ENCODE measurements around the gene PPP6R1. TPM values are rescaled to one million over a fixed set of nuclear protein-coding genes. Genes with fewer than 3 reads are reported as not detected.

Gene PPP6R1
- polyA plus RNA-seq, 4 donors: 38.9 to 50.9 (median 44.2) TPM

DNA sequence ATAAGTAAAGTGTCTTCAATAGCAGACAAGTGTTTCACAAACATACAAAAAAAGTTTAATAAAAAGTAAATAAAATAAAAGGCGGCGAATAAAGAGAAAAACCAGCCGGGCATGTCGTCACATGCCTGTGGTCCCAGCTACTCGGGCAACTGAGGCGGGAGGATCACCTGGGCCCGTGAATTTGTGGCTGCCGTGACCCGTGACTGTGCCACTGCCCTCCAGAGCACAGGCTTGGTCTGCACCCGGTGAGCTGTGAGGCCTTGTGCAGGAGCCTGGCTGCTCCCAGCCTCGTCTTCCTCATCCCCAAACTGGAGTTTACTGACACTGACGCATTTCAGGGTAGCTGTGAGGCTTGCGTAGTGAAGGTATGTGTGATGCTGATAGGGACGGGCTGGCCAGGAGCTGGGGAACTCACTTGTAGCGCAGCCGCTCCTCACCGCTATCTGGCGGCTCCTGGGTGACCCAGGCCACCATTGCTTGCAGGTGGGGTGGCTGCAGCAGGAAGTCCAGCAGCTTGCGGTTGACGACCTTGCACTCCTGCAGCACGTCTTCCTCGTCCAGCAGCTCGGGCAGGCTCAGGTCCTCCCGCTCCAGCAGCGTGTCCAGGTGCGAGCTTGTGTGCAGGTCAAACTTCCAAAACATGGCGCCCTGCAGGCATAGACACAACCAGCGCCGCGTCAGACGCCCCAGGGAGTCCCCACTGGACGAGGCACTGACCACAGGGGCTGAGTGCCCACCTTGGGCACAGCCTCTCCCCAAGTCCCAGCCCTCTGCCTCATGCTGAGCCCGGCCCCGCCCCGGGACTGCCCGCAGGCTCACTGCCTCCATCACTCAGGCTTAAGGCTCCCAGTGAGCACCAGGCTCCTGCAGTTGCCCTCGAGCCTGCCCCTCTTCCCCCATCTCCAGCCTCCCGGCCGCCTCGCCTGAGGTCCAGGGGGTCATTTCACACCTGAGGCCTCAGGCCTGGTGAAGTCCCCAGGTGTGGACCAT is 12.1 kb downstream of the PPP6R1 start:
- no peak for DNase-seq (ENCODE audit: low read depth in 4 of 4, low spot score in 3 of 4)

DNA sequence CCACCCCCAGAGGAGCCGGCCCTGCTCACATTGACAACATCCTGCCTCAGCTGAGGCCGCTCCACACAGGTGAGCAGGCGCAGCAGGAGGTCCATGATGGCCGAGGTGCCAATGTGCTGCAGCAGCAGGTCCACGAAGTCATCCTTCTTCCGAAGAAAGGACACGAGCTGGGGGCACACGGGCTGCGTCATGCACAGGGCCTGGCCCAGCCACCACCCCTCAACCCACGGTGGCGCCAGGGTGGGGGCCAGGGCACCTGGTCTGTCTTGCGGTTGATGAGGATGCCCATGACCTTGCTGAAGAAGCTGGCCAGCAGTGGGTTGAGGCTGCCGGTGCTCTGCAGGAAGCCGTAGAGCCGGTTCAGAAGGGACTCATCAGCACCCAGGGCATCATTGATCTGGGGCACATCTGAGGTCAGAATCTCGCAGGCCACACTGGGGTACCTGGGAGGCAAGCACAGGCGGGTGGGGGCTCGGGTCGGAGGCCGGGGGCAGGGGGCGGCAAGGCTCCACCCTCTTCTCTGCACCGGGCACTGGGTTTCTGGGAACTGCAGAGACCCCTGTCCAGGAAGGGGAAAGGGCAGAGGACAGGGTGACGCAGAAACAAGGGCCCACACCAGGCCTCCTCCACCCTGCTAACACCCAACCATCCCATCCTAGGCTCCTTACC is 13.4 kb downstream of the PPP6R1 start:
- no peak for DNase-seq (ENCODE audit: low read depth in 4 of 4, low spot score in 3 of 4)

DNA sequence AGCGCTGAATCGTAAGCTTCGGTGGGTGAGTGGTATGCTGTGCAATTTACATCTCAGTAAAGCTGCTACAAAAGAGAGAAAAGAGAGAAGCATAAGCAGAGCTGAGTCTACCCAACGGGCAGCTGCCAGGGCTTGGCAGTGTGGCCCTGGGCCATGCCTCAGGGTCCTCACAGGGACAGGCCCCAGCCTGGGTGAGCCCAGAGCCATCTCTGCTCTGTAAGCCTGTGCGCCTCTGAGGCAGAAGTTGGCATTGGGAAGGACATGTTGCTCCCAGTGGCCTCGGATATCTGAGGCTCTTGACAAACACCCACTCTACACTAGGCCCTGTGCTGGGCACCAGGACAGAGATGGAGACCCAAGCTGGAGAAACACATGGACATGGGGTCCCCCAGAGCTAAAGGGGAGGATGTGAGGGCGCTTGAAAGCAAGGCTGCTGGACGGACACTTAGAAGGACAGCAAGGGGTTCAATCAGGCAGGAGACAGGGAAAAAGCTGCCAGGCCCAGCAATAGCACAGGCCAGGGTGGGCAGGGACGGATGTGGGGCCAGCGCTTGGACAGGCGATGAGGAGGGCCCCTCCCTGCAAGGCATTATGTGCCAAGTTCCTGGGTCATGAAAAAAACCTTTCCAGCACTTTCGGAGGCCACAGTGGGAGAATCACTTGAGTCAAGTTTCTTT is 14.7 kb downstream of the PPP6R1 start:
- DNase-seq (ENCODE audit: low read depth in 4 of 4, low spot score in 3 of 4): no peak

DNA sequence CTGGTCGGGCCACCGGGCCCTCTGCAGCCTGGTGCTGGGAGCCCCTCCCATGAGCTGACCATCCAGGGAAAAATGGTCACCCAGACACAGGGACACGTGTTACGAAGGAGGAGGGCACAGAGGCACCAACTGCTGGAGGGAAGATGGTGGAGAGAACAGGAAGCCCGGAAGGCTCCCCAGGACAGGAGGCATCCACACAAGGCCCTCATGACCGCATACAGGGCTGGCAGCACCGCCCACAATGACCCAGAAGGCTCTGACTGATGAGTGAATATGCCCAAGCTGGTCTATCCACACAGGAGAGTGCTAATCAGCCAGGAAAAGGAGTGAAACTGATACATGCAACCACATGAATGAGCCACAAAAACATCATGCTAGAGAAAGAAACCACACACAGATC is 16.3 kb downstream of the PPP6R1 start:
- no peak for DNase-seq (ENCODE audit: low read depth in 4 of 4, low spot score in 3 of 4)

DNA sequence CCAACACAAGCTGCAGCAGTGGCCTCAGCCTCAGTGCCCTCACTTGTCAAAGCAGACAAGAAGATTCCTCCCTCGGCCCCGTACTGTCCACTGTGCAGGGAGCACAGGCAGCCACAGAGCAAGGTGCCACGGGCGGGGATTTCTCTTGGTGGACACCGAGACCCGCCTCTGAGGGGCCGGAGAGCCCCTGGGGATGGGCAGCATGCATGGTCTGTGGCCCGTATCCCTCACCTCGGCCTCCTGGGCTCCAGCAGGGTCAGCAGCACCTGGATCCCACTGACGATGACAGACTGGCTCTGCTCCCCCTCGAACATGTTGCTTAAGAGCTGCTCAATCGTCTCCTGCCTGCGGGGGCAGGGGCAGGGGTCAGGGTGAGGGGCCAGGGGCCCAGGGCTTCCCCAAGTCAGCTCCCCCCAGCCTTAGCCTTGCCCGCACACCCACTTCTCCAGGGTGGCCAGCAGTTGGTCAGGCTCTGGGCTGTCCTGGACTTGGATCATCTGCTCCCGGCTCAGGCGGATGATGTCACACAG is 16.8 kb downstream of the PPP6R1 start:
- DNase-seq (ENCODE audit: low read depth in 4 of 4, low spot score in 3 of 4): no peak

DNA sequence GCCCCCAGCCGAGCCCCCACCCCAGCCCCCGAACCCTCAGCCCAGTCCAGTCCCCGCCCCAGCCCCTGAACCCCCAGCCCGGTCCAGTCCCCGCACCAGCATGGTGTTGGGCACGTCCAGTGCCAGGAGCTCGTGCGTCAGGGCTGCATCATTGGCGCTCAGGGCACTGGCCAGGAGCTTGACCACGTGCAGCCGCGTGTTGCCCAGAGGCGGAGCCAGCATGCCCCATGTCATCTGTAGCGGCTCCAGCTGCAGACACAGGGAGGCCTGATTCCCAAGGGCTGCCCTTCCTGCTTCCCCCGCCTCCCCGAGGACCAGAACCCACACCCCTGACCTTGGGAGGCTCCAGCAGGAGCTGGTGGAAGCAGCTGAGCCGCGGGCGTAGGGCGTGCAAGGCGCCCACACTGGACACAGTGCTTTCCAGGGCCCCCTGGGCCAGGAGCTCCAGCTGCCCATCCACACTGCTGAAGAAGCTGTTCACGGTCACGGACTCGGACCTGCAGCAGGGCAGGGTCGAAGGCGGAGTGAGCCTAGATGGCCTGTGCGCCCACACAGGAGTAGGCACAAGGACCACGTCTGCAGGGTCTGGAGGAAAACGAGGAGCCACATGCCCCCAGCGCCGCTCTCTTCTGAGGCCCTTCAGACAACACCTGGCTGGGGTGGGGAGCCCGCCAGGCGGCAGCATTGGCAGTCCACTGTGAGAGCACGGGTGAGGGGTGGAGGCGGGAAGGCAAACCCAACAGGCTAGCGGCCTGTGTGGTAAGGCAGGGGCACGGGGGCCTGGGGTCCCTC is 17.5 kb downstream of the PPP6R1 start:
- no peak for DNase-seq (ENCODE audit: low read depth in 4 of 4, low spot score in 3 of 4)

DNA sequence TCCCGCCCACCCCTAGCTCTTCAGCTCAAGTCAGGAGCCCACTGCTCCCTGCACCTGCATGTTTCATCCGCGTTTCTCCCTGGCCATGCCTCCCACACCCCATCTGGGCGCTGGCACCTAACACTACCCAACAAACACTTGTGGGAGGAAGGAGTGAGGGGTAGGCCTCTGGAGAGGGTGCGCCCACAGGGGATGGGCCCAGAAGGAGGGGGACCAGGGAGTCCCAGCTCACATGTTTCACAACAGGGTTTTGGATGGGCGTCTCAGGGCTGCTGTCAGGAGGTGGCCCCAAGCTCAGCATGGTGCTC is 18.1 kb downstream of the PPP6R1 start:
- no peak for DNase-seq (ENCODE audit: low read depth in 4 of 4, low spot score in 3 of 4)

DNA sequence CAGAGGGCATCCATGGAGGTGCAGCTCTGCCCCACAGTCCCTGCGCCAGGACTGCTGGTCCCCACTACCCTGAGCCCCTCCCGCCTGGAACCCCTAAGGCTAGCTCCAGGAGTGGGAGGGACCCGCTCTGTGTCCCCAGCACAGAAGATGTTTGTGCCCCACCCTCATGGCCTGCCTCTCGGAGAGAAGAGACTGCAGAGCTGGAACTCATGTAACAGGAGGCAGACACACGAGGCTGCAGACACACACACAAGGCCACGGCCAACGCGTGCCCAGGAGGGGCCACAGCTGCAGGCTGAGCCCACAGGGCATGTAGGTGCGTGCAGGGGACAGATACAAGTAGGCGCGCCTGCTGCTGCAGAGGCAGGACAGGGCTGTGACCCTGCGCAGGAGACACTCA is 19.8 kb downstream of the PPP6R1 start:
- DNase-seq (ENCODE audit: low read depth in 4 of 4, low spot score in 3 of 4): no peak

DNA sequence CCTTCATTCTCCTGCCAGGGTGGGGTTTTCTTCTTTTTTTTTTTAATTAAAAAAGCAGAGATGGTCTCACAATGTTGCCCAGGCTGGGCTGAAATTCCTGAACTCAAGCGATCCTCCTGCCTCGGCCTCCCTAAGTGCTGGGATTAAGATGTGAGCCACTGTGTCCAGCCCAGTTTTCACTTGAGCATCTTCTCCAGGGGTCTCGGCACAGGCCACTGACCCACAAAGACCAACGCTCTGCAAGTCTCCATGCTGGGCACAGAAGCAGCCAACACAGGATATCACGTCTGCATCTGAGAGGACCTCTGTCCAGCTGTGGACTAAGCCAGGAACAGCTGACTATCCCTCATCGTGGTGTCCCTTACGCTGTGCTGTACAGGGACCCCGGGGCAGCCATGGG is 20.8 kb downstream of the PPP6R1 start:
- no peak for DNase-seq (ENCODE audit: low read depth in 4 of 4, low spot score in 3 of 4)

DNA sequence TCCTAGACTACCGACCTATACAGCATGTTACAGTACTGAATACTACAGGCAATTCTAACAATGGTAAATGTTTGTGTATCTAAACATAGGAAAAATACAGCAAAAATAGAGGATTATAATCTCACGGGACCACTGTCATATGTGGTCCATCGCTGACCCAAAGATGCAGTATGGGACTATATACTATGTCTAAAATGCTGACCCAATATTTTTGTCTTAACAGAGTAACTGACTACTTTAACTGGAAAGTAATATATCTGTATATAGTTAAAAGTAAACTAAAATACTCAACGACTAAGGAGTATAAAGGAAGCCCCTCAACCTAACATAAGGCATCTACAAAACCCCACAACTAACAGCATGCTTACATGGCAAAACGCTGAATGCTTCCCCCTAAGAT is 25.8 kb downstream of the PPP6R1 start:
- no peak for DNase-seq (ENCODE audit: low read depth in 4 of 4, low spot score in 3 of 4)

DNA sequence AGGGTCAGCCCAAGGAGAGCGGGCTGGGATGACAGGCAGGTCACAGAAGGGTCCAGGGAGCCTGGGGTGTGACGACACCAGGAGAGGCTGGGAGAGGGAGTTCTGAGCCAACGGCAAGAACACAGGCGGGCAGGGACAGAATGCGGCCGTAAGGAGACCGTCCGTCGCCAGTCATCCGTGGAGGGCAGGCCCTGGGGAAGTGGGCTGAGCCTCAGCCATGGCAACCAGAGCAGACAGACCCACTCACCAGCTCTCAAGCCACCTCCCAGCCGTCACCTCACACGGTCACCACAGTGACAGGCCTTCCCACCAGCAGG is 26.6 kb downstream of the PPP6R1 start:
- no peak for DNase-seq (ENCODE audit: low read depth in 4 of 4, low spot score in 3 of 4)

DNA sequence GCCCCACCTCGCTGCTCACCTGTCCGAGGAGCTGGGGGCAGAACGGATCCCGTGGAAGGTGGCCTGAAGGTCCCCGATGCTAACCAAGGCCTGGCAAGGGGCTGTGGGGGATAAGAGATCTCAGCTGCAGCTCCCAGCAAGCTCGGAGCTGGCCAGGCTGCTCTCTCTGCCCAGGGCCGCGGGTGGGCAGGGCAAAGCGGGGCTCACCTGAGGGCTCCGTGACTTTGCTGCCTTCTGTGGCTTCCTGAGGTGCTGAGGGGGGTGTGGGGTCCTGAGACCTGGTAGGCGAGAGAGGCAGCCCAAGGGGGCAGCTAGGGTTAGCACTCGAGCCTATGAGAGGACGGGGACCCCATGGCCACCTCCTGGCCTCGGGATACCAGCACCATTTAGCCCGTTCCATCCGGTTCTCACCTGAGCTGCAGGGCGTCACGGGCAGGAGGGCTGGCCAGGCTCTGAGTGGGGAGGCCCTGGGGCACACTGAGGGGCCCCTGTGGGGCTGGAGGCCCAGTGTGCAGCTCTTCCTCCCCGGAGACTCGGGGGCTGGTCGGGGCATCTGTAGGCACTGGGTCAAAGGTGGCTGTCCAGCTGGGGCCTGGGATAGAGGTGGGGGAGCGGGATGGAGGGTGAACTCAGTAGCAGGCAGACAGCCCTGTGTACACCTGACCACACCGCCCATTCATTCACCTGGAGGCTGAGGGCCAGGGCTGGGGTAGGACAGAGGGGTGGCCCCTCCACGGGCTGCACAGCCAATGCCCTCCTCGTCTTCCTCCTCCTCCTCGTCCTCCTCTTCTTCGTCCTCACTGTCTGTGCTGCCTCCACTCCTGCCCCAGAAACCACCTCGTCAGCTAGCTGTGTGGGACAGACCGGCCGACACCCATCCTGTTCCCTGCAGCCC is 27.2 kb downstream of the PPP6R1 start:
- no peak for DNase-seq (ENCODE audit: low read depth in 4 of 4, low spot score in 3 of 4)

DNA sequence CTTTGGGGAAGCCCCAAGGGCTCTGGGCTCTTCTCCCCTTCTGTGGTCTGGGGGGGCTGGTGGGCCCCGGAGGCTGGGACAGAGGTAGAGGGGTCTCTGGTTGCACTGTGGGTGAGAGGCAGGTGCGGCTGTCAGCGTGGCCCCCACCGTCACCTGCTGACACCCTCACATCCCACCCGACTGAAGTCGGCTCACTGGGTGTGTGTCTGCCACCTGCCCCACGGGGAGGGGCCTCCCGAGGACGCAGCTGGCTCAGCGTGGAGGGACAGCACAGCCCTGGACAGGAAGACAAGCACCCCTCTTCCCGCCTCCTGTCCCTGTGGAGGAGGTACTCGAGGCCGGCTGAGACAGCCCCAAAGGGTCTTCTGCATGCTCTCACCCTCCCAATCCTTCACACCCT is 28.0 kb downstream of the PPP6R1 start:
- no peak for DNase-seq (ENCODE audit: low read depth in 4 of 4, low spot score in 3 of 4)

DNA sequence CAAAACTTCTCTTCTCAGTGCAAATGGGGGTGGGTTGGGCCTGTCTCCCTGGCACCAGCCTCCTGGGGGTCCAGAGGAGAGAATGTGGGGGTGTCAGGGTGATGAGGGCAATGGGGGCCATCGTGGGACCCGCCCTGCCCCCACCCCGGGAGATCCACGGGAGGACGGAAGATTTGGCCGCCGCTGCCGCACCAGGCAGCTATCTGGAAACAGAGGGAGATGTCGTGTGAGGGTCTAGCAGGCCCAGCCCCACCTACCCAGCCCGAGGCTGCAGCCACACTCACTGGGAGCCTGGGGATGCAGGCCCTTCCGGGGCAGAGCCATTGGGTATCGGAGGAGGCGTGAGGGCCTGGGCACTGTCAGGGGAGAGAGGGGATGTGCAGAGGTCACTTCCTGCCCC is 28.5 kb downstream of the PPP6R1 start:
- no peak for DNase-seq (ENCODE audit: low read depth in 4 of 4, low spot score in 3 of 4)

DNA sequence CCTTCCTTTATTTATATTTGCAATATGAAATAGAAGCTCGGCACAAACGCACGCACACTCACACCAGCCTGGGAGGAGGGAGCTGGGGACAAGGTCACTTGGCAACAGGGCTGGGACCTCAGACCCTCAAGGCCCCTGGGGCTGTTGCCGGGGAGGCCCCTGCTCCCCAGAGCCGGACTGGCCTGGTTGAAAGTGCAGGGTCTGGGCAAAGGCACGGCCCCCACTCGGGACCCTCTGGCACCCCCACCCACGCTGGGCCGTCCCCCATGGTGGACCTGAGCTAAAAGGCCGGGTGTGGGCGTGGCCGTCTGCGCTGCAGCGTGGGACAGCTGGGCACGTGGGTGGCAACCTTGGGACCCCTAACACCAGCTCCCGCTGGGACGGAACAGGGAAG is 29.0 kb downstream of the PPP6R1 start:
- DNase-seq (ENCODE audit: low read depth in 4 of 4, low spot score in 3 of 4): no peak

DNA sequence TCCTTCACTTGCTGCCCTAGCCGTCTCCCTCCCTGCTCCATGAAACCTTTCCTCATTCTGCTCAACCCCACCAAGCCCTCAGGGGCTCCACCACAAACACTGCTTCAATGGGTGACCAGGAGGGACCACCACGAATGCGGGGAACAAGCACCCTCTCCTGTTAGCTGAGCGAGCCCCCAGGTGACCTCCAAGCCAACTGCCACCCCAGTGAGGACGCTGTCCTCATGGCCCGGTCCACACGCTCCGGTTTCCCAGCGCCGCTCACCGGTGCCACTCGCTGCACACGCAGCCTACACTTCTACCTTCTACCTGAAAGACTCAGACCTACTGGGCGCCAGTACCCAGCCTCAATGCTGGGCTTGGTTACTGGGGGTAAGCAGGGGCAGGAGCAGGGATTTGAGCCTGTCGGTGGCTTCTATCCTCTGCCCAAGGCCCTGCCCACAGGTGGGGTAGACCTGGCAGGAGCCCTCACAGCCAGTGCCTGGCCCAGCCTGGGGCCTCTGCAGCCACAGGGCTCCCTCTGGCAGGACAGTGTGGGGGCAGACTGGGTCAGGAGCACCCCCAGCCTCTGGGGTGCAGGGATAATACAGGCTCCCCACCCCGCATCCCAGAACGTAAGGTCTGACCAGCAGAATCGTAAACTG is 29.6 kb downstream of the PPP6R1 start:
- DNase-seq (ENCODE audit: low read depth in 4 of 4, low spot score in 3 of 4): no peak

DNA sequence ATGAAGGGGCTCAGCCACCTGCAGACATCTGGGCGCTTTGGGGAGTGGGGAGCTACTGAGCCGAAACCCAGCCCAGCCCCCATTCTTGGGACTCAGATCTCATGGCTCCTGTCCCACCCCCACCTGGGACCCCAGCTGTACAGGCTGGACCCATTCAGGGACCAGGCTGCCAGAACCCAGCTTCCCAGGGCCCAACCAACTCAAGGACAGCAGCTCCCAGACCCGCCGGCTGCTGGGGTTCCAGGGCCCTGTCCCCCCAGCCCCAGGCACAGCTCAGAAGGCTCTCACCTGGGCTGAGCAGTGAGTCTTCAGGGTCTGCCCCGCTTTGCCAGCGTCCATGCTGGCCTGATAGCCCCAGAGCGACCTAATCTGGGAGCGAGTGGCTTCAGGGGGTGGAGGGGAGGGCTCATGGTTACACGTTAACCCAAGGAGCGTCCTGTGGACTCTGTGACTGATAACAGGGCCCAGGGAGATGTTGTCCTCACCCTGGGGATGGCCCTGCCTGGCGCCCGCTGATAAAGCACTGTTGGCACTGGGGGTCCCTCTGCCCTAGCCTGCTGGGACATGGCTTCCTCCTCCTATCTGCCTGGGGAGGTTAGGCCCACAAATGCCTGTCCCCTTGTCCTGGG is 30.3 kb downstream of the PPP6R1 start, which contains the start of gene TMEM86B:
TMEM86B (minus strand) TSS at position 361 of the 629 bp plus-strand sequence; CDS start at position 339, 22 bp downstream.
- no peak for DNase-seq (ENCODE audit: low read depth in 4 of 4, low spot score in 3 of 4)

DNA sequence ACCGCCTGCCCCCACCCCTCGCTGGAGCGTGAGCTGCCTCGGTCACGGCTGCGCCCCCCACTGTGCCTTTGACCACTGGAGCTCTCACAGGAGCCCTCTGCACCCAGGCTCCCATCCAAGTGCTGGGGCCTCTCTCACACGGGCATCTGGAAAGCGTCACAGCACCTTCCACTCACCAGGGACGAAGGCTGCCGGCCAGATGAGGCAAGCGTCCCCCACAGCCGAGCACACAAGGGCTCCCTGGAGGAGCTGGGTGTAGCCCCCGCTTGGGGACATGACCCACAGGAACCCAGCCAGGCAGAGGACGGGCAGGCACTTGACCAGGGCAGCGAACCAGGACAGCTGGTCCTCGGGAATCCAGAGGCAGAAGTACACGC is 30.8 kb downstream of the PPP6R1 start:
- DNase-seq (ENCODE audit: low read depth in 4 of 4, low spot score in 3 of 4): no peak

All from right renal pelvis (tissue), 4 donors.